NCI-H82 treated with DMSO at 0.1 percent for 48 hours (cell line): Measurements from ENCODE around the gene EVA1A.

Experiments used
- DNase-seq: peaks from one replicate; lab custom pipeline; 2025; ENCODE audit not compliant: unreplicated experiment; lab: John Stamatoyannopoulos, UW

The EVA1A gene

GRCh38 chr2:75564026-75564688 is 3.4 kb upstream of the EVA1A start:
- DNase-seq, result no peak

- DNase-seq, result no peak
Measured at GRCh38 chr2:75563591-75563990, 2.9 kb upstream of the EVA1A start.

- DNase-seq, result no peak
Measured at GRCh38 chr2:75562513-75562864, 1.8 kb upstream of the EVA1A start.

GRCh38 chr2:75561566-75562512 is 1.1 kb upstream of the EVA1A start:
- DNase-seq, result no peak

GRCh38 chr2:75560022-75560767 is 544 bp downstream of the EVA1A start:
- DNase-seq, result no peak

GRCh38 chr2:75559680-75560021 is 1.1 kb downstream of the EVA1A start:
- no peak for DNase-seq

- no peak for DNase-seq
Measured at GRCh38 chr2:75558786-75559679, 1.7 kb downstream of the EVA1A start.

GRCh38 chr2:75558136-75558535 is 2.6 kb downstream of the EVA1A start:
- DNase-seq, result no peak

GRCh38 chr2:75557474-75558133 is 3.1 kb downstream of the EVA1A start:
- no peak for DNase-seq

GRCh38 chr2:75556679-75557366 is 3.9 kb downstream of the EVA1A start:
- no peak for DNase-seq

- DNase-seq, result no peak
Measured at GRCh38 chr2:75555701-75556100, 5.0 kb downstream of the EVA1A start.

- no peak for DNase-seq
Measured at GRCh38 chr2:75553935-75554531, 6.7 kb downstream of the EVA1A start.

- no peak for DNase-seq
Measured at GRCh38 chr2:75552222-75552621, 8.5 kb downstream of the EVA1A start.

- DNase-seq, result no peak
Measured at GRCh38 chr2:75551434-75551833, 9.3 kb downstream of the EVA1A start.

- no peak for DNase-seq
Measured at GRCh38 chr2:75549401-75550253, 11.1 kb downstream of the EVA1A start.

- DNase-seq, result no peak
Measured at GRCh38 chr2:75548036-75548573, 12.6 kb downstream of the EVA1A start.

GRCh38 chr2:75547345-75548035 is 13.2 kb downstream of the EVA1A start:
- no peak for DNase-seq
